GM04504 (cell line): ENCODE data around the gene SLC35G3.
"Not testable (repeated sequence)": the region's sequence is repeated elsewhere in the genome, so short reads cannot be mapped to it uniquely, and the experiment has no call there.

ENCODE experiments used
- DNase-seq: peaks from one replicate; pipeline ENCODE4 v3.0.0-alpha.2; 2012; ENCODE audit warnings: low read depth

Gene SLC35G3

GRCh38 chr17:35164716-35165115, 29.5 kb downstream of the SLC35G3 start:
- no peak for DNase-seq

- DNase-seq, result no peak
These were observed 30.3 kb downstream of the SLC35G3 start for GRCh38 chr17:35163886-35164285.

- no peak for DNase-seq
These were observed 31.4 kb downstream of the SLC35G3 start for GRCh38 chr17:35162755-35163154.

GRCh38 chr17:35161281-35161761, 32.9 kb downstream of the SLC35G3 start:
- no peak for DNase-seq

- no peak for DNase-seq
These were observed 33.6 kb downstream of the SLC35G3 start for GRCh38 chr17:35160354-35161201.

- DNase-seq, result no peak
These were observed 34.3 kb downstream of the SLC35G3 start for GRCh38 chr17:35159940-35160339.

GRCh38 chr17:35155246-35155645, 38.9 kb downstream of the SLC35G3 start:
- DNase-seq, result no peak

GRCh38 chr17:35154196-35155165, 39.7 kb downstream of the SLC35G3 start:
- DNase-seq, result no peak

- DNase-seq, result no peak
These were observed 41.6 kb downstream of the SLC35G3 start for GRCh38 chr17:35152421-35153140.

GRCh38 chr17:35151080-35151479, 43.1 kb downstream of the SLC35G3 start:
- DNase-seq, result not testable (repeated sequence)

GRCh38 chr17:35149941-35150340, 44.3 kb downstream of the SLC35G3 start:
- DNase-seq, result no peak

- no peak for DNase-seq
These were observed 46.0 kb downstream of the SLC35G3 start for GRCh38 chr17:35148144-35148543.

- no peak for DNase-seq
These were observed 46.8 kb downstream of the SLC35G3 start, which contains the start of gene UNC45B for GRCh38 chr17:35147375-35147905. Gene UNC45B, plus strand, starts transcription at chr17:35147817. Its CDS starts 447 bp downstream, at chr17:35148264.

GRCh38 chr17:35146214-35146833, 47.9 kb downstream of the SLC35G3 start:
- DNase-seq, result no peak

- DNase-seq, result no peak
These were observed 49.4 kb downstream of the SLC35G3 start for GRCh38 chr17:35144840-35145239.
